Measurements from ENCODE around the gene RBMS3.

RBMS3 gene

GRCh38 chr3:29716213-29716612 is 435.3 kb downstream of the RBMS3 start:
- Histone ChIP-seq H2BK120ac (ENCODE audit: insufficient read depth, low read length, poor library complexity) (no peak overlapping the region), H3K36me3 (ENCODE audit: control insufficient read depth in 1 of 2, insufficient read depth in 2 of 2, low read length in 2 of 2) (no peaks in the 10 kb centered on the region), H3K9me3 (ENCODE audit: insufficient read depth, low read depth, low read length) (no peaks in the 10 kb centered on the region), H3K23ac (ENCODE audit: low read length) (no peak overlapping the region), H3K4me2 (ENCODE audit: low read length) (no peak overlapping the region), H4K8ac (ENCODE audit: low read depth, low read length) (no peak overlapping the region), H3K4me1 (ENCODE audit: control insufficient read depth in 1 of 2, insufficient read depth in 2 of 2, low read length in 2 of 2) (no peaks in the 10 kb centered on the region), H2AK5ac (ENCODE audit: low read length) (no peak overlapping the region), H4K12ac (ENCODE audit: low read depth, low read length) (no peak overlapping the region), H2AFZ (ENCODE audit: insufficient read depth, low read length, poor library complexity) (no peak overlapping the region), H2BK12ac (ENCODE audit: low read length) (no peak overlapping the region), H3K27ac (ENCODE audit: low read depth, low read length) (no peak overlapping the region), H3K79me2 (ENCODE audit: control insufficient read depth, insufficient read depth, low read length, poor library complexity) (no peaks in the 10 kb centered on the region), H3K9ac (ENCODE audit: low read length) (no peak overlapping the region), H3K4me3 (ENCODE audit: low read depth, low read length) (no peak overlapping the region), H2BK5ac (ENCODE audit: low read depth, low read length, poor library complexity) (no peak overlapping the region), H3K14ac (ENCODE audit: low read length) (no peak overlapping the region), H3K18ac (ENCODE audit: low read length) (no peak overlapping the region), H4K91ac (ENCODE audit: low read depth, low read length) (no peak overlapping the region), H3K4ac (ENCODE audit: low read depth, low read length) (no peak overlapping the region), H3K79me1 (ENCODE audit: low read length) (no peaks in the 10 kb centered on the region), H3K27me3 (ENCODE audit: insufficient read depth, low read length) (no peaks in the 10 kb centered on the region)
- no peak for DNase-seq
- no CpG with 5 or more reads among the region's 2 CpGs for WGBS (ENCODE audit: extremely low coverage, insufficient coverage, insufficient read length)

- Histone ChIP-seq H3K23ac (ENCODE audit: low read length) (no peak overlapping the region), H3K36me3 (ENCODE audit: control insufficient read depth in 1 of 2, insufficient read depth in 2 of 2, low read length in 2 of 2) (no peaks in the 10 kb centered on the region), H2BK12ac (ENCODE audit: low read length) (no peak overlapping the region), H2AK5ac (ENCODE audit: low read length) (no peak overlapping the region), H3K4ac (ENCODE audit: low read depth, low read length) (no peak overlapping the region), H4K8ac (ENCODE audit: low read depth, low read length) (no peak overlapping the region), H3K18ac (ENCODE audit: low read length) (no peak overlapping the region), H3K14ac (ENCODE audit: low read length) (no peak overlapping the region), H4K91ac (ENCODE audit: low read depth, low read length) (no peak overlapping the region), H2BK5ac (ENCODE audit: low read depth, low read length, poor library complexity) (no peak overlapping the region), H3K4me3 (ENCODE audit: low read depth, low read length) (no peak overlapping the region), H3K4me1 (ENCODE audit: control insufficient read depth in 1 of 2, insufficient read depth in 2 of 2, low read length in 2 of 2) (no peaks in the 10 kb centered on the region), H2BK120ac (ENCODE audit: insufficient read depth, low read length, poor library complexity) (no peak overlapping the region), H3K79me1 (ENCODE audit: low read length) (no peaks in the 10 kb centered on the region), H3K9me3 (ENCODE audit: insufficient read depth, low read depth, low read length) (no peaks in the 10 kb centered on the region), H3K9ac (ENCODE audit: low read length) (no peak overlapping the region), H2AFZ (ENCODE audit: insufficient read depth, low read length, poor library complexity) (no peak overlapping the region), H3K27me3 (ENCODE audit: insufficient read depth, low read length) (no peaks in the 10 kb centered on the region), H3K27ac (ENCODE audit: low read depth, low read length) (no peak overlapping the region), H3K79me2 (ENCODE audit: control insufficient read depth, insufficient read depth, low read length, poor library complexity) (no peaks in the 10 kb centered on the region), H4K12ac (ENCODE audit: low read depth, low read length) (no peak overlapping the region), H3K4me2 (ENCODE audit: low read length) (no peak overlapping the region)
- no CpG with 5 or more reads among the region's 3 CpGs for WGBS (ENCODE audit: extremely low coverage, insufficient coverage, insufficient read length)
- DNase-seq: peak; percentile 57 to 71
Observed at GRCh38 chr3:29718661-29719065, 437.8 kb downstream of the RBMS3 start.

- H3K4me3 ChIP-seq (ENCODE audit: low read depth, low read length): no peak overlapping the region
- H3K23ac ChIP-seq (ENCODE audit: low read length): no peak overlapping the region
- no peak overlapping the region for H3K18ac ChIP-seq (ENCODE audit: low read length)
- no peak overlapping the region for H2BK5ac ChIP-seq (ENCODE audit: low read depth, low read length, poor library complexity)
- H2BK120ac ChIP-seq (ENCODE audit: insufficient read depth, low read length, poor library complexity): no peak overlapping the region
- no peaks in the 10 kb centered on the region for H3K79me1 ChIP-seq (ENCODE audit: low read length)
- no peaks in the 10 kb centered on the region for H3K36me3 ChIP-seq (ENCODE audit: control insufficient read depth in 1 of 2, insufficient read depth in 2 of 2, low read length in 2 of 2)
- H2AFZ ChIP-seq (ENCODE audit: insufficient read depth, low read length, poor library complexity): no peak overlapping the region
- DNase-seq: no peak
- H3K9me3 ChIP-seq (ENCODE audit: insufficient read depth, low read depth, low read length): no peaks in the 10 kb centered on the region
- WGBS (ENCODE audit: extremely low coverage, insufficient coverage, insufficient read length): no CpG with 5 or more reads among the region's 3 CpGs
- no peaks in the 10 kb centered on the region for H3K4me1 ChIP-seq (ENCODE audit: control insufficient read depth in 1 of 2, insufficient read depth in 2 of 2, low read length in 2 of 2)
- H2AK5ac ChIP-seq (ENCODE audit: low read length): no peak overlapping the region
- H2BK12ac ChIP-seq (ENCODE audit: low read length): no peak overlapping the region
- H3K9ac ChIP-seq (ENCODE audit: low read length): no peak overlapping the region
- H3K27me3 ChIP-seq (ENCODE audit: insufficient read depth, low read length): no peaks in the 10 kb centered on the region
- no peak overlapping the region for H4K91ac ChIP-seq (ENCODE audit: low read depth, low read length)
- no peak overlapping the region for H4K8ac ChIP-seq (ENCODE audit: low read depth, low read length)
- H3K79me2 ChIP-seq (ENCODE audit: control insufficient read depth, insufficient read depth, low read length, poor library complexity): no peaks in the 10 kb centered on the region
- no peak overlapping the region for H3K14ac ChIP-seq (ENCODE audit: low read length)
- H4K12ac ChIP-seq (ENCODE audit: low read depth, low read length): no peak overlapping the region
- H3K4ac ChIP-seq (ENCODE audit: low read depth, low read length): no peak overlapping the region
- no peak overlapping the region for H3K27ac ChIP-seq (ENCODE audit: low read depth, low read length)
- no peak overlapping the region for H3K4me2 ChIP-seq (ENCODE audit: low read length)
Observed at GRCh38 chr3:29720665-29721064, 439.8 kb downstream of the RBMS3 start.

GRCh38 chr3:29721789-29722188 is 440.9 kb downstream of the RBMS3 start:
- H4K8ac ChIP-seq (ENCODE audit: low read depth, low read length): no peak overlapping the region
- H2BK5ac ChIP-seq (ENCODE audit: low read depth, low read length, poor library complexity): no peak overlapping the region
- H3K4me1 ChIP-seq (ENCODE audit: control insufficient read depth in 1 of 2, insufficient read depth in 2 of 2, low read length in 2 of 2): no peaks in the 10 kb centered on the region
- no peaks in the 10 kb centered on the region for H3K79me2 ChIP-seq (ENCODE audit: control insufficient read depth, insufficient read depth, low read length, poor library complexity)
- no peak overlapping the region for H3K9ac ChIP-seq (ENCODE audit: low read length)
- H3K23ac ChIP-seq (ENCODE audit: low read length): no peak overlapping the region
- no peak overlapping the region for H3K14ac ChIP-seq (ENCODE audit: low read length)
- H3K27ac ChIP-seq (ENCODE audit: low read depth, low read length): no peak overlapping the region
- H2BK12ac ChIP-seq (ENCODE audit: low read length): no peak overlapping the region
- no peak overlapping the region for H4K91ac ChIP-seq (ENCODE audit: low read depth, low read length)
- no CpG with 5 or more reads among the region's 2 CpGs for WGBS (ENCODE audit: extremely low coverage, insufficient coverage, insufficient read length)
- no peak overlapping the region for H2AK5ac ChIP-seq (ENCODE audit: low read length)
- peak in 1 of 2 donors; percentile 10 for DNase-seq
- H4K12ac ChIP-seq (ENCODE audit: low read depth, low read length): no peak overlapping the region
- H3K4me2 ChIP-seq (ENCODE audit: low read length): no peak overlapping the region
- H3K79me1 ChIP-seq (ENCODE audit: low read length): no peaks in the 10 kb centered on the region
- H3K4me3 ChIP-seq (ENCODE audit: low read depth, low read length): no peak overlapping the region
- H3K36me3 ChIP-seq (ENCODE audit: control insufficient read depth in 1 of 2, insufficient read depth in 2 of 2, low read length in 2 of 2): no peaks in the 10 kb centered on the region
- H2AFZ ChIP-seq (ENCODE audit: insufficient read depth, low read length, poor library complexity): no peak overlapping the region
- no peak overlapping the region for H3K18ac ChIP-seq (ENCODE audit: low read length)
- no peaks in the 10 kb centered on the region for H3K9me3 ChIP-seq (ENCODE audit: insufficient read depth, low read depth, low read length)
- H3K4ac ChIP-seq (ENCODE audit: low read depth, low read length): no peak overlapping the region
- H2BK120ac ChIP-seq (ENCODE audit: insufficient read depth, low read length, poor library complexity): no peak overlapping the region
- H3K27me3 ChIP-seq (ENCODE audit: insufficient read depth, low read length): no peaks in the 10 kb centered on the region
